ENCODE results near the gene PCDHA10. TPM values are rescaled to one million over a fixed set of nuclear protein-coding genes. Genes with fewer than 3 reads are reported as not detected.

Gene PCDHA10
- total and polyA plus RNA-seq, 8 donors = 0.14 to 1.7 (median 0.44) TPM

Other genes with a start within 250 kb of the PCDHA10 start
- 100 to 1,000 TPM in 1 of 2 donors, 10 to 100 TPM in 1; 76.8 to 252 TPM for gene CD14, start 222.7 kb upstream of the PCDHA10 start, total RNA-seq
- 10 to 100 TPM; 11.1 to 21.1 (median 18.8) TPM for gene CD14, start 222.7 kb upstream of the PCDHA10 start, polyA plus RNA-seq (ENCODE audit: insufficient read length in 6 of 6)
- 10 to 100 TPM in 1 of 2 donors, 1 to 10 TPM in 1; 7.6 to 12.8 TPM for gene TMCO6, start 216.4 kb upstream of the PCDHA10 start, total RNA-seq
- 10 to 100 TPM; 18.7 to 23.1 (median 19.7) TPM for gene TMCO6, start 216.4 kb upstream of the PCDHA10 start, polyA plus RNA-seq (ENCODE audit: insufficient read length in 6 of 6)
- 10 to 100 TPM; 50.2 to 62.8 TPM for gene NDUFA2, start 208.3 kb upstream of the PCDHA10 start, total RNA-seq
- gene NDUFA2, start 208.3 kb upstream of the PCDHA10 start, polyA plus RNA-seq (ENCODE audit: insufficient read length in 6 of 6) = 10 to 100 TPM; 56.3 to 68.2 (median 64.1) TPM
- gene IK, start 208.1 kb upstream of the PCDHA10 start, total RNA-seq = 10 to 100 TPM; 53.9 to 58.5 TPM
- gene IK, start 208.1 kb upstream of the PCDHA10 start, polyA plus RNA-seq (ENCODE audit: insufficient read length in 6 of 6) = 100 to 1,000 TPM; 131 to 178 (median 164) TPM
- gene WDR55, start 191.0 kb upstream of the PCDHA10 start, total RNA-seq = 10 to 100 TPM; 21.0 to 26.5 TPM
- 10 to 100 TPM; 17.8 to 24.0 (median 20.7) TPM for gene WDR55, start 191.0 kb upstream of the PCDHA10 start, polyA plus RNA-seq (ENCODE audit: insufficient read length in 6 of 6)
- under 1 TPM; 0.41 to 0.71 TPM for gene DND1, start 182.3 kb upstream of the PCDHA10 start, total RNA-seq
- gene DND1, start 182.3 kb upstream of the PCDHA10 start, polyA plus RNA-seq (ENCODE audit: insufficient read length in 6 of 6) = 1 to 10 TPM in 2 of 6 donors, under 1 TPM in 2, not detected in 2; 0.36 to 1.3 (median 0.80) TPM
- 10 to 100 TPM; 36.2 to 50.4 TPM for gene HARS1, start 164.5 kb upstream of the PCDHA10 start, total RNA-seq
- 10 to 100 TPM; 70.5 to 82.8 (median 74.3) TPM for gene HARS1, start 164.5 kb upstream of the PCDHA10 start, polyA plus RNA-seq (ENCODE audit: insufficient read length in 6 of 6)
- gene HARS2, start 164.4 kb upstream of the PCDHA10 start, total RNA-seq = 10 to 100 TPM; 23.4 to 25.2 TPM
- gene HARS2, start 164.4 kb upstream of the PCDHA10 start, polyA plus RNA-seq (ENCODE audit: insufficient read length in 6 of 6) = 10 to 100 TPM; 46.4 to 57.4 (median 51.2) TPM
- gene ZMAT2, start 155.4 kb upstream of the PCDHA10 start, total RNA-seq = 10 to 100 TPM; 40.6 to 43.8 TPM
- gene ZMAT2, start 155.4 kb upstream of the PCDHA10 start, polyA plus RNA-seq (ENCODE audit: insufficient read length in 6 of 6) = 100 to 1,000 TPM in 5 of 6 donors, 10 to 100 TPM in 1; 97.8 to 133 (median 118) TPM
- not detected for gene PCDHA1, start 69.8 kb upstream of the PCDHA10 start, total RNA-seq
- under 1 TPM in 4 of 6 donors, not detected in 2; 0.06 to 0.14 (median 0.11) TPM for gene PCDHA1, start 69.8 kb upstream of the PCDHA10 start, polyA plus RNA-seq (ENCODE audit: insufficient read length in 6 of 6)
- under 1 TPM; 0.18 to 0.52 TPM for gene PCDHA2, start 61.0 kb upstream of the PCDHA10 start, total RNA-seq
- gene PCDHA2, start 61.0 kb upstream of the PCDHA10 start, polyA plus RNA-seq (ENCODE audit: insufficient read length in 6 of 6) = under 1 TPM; 0.15 to 0.46 (median 0.35) TPM
- gene PCDHA3, start 54.8 kb upstream of the PCDHA10 start, total RNA-seq = under 1 TPM; 0.50 to 0.73 TPM
- gene PCDHA3, start 54.8 kb upstream of the PCDHA10 start, polyA plus RNA-seq (ENCODE audit: insufficient read length in 6 of 6) = under 1 TPM; 0.21 to 0.46 (median 0.40) TPM
- gene PCDHA4, start 48.8 kb upstream of the PCDHA10 start, total RNA-seq = under 1 TPM; 0.65 to 0.79 TPM
- gene PCDHA4, start 48.8 kb upstream of the PCDHA10 start, polyA plus RNA-seq (ENCODE audit: insufficient read length in 6 of 6) = under 1 TPM; 0.20 to 0.70 (median 0.46) TPM
- gene PCDHA5, start 34.3 kb upstream of the PCDHA10 start, total RNA-seq = under 1 TPM; 0.37 to 0.64 TPM
- gene PCDHA5, start 34.3 kb upstream of the PCDHA10 start, polyA plus RNA-seq (ENCODE audit: insufficient read length in 6 of 6) = under 1 TPM; 0.06 to 0.17 (median 0.08) TPM
- gene PCDHA6, start 27.9 kb upstream of the PCDHA10 start, total RNA-seq = 1 to 10 TPM in 1 of 2 donors, under 1 TPM in 1; 0.76 to 1.8 TPM
- under 1 TPM; 0.34 to 0.90 (median 0.46) TPM for gene PCDHA6, start 27.9 kb upstream of the PCDHA10 start, polyA plus RNA-seq (ENCODE audit: insufficient read length in 6 of 6)
- gene PCDHA7, start 21.6 kb upstream of the PCDHA10 start, total RNA-seq = under 1 TPM; 0.52 to 0.87 TPM
- gene PCDHA7, start 21.6 kb upstream of the PCDHA10 start, polyA plus RNA-seq (ENCODE audit: insufficient read length in 6 of 6) = under 1 TPM; 0.10 to 0.66 (median 0.49) TPM
- under 1 TPM in 1 of 2 donors, not detected in 1; 0.21 TPM for gene PCDHA8, start 14.7 kb upstream of the PCDHA10 start, total RNA-seq
- gene PCDHA8, start 14.7 kb upstream of the PCDHA10 start, polyA plus RNA-seq (ENCODE audit: insufficient read length in 6 of 6) = under 1 TPM; 0.05 to 0.16 (median 0.12) TPM
- under 1 TPM in 1 of 2 donors, not detected in 1; 0.20 TPM for gene PCDHA9, start 7.5 kb upstream of the PCDHA10 start, total RNA-seq
- under 1 TPM; 0.03 to 0.11 (median 0.06) TPM for gene PCDHA9, start 7.5 kb upstream of the PCDHA10 start, polyA plus RNA-seq (ENCODE audit: insufficient read length in 6 of 6)
- gene PCDHA11, start 13.1 kb downstream of the PCDHA10 start, total RNA-seq = 1 to 10 TPM; 1.4 to 1.5 TPM
- gene PCDHA11, start 13.1 kb downstream of the PCDHA10 start, polyA plus RNA-seq (ENCODE audit: insufficient read length in 6 of 6) = under 1 TPM; 0.15 to 0.53 (median 0.27) TPM
- gene PCDHA12, start 19.4 kb downstream of the PCDHA10 start, total RNA-seq = 1 to 10 TPM; 3.6 to 7.4 TPM
- gene PCDHA12, start 19.4 kb downstream of the PCDHA10 start, polyA plus RNA-seq (ENCODE audit: insufficient read length in 6 of 6) = under 1 TPM in 5 of 6 donors, not detected in 1; 0.03 to 0.09 (median 0.06) TPM
- gene PCDHA13, start 26.2 kb downstream of the PCDHA10 start, total RNA-seq = 1 to 10 TPM; 1.5 to 1.7 TPM
- under 1 TPM; 0.09 to 0.38 (median 0.26) TPM for gene PCDHA13, start 26.2 kb downstream of the PCDHA10 start, polyA plus RNA-seq (ENCODE audit: insufficient read length in 6 of 6)
- 1 to 10 TPM; 6.7 to 8.3 TPM for gene PCDHAC1, start 70.4 kb downstream of the PCDHA10 start, total RNA-seq
- under 1 TPM; 0.26 to 0.53 (median 0.32) TPM for gene PCDHAC1, start 70.4 kb downstream of the PCDHA10 start, polyA plus RNA-seq (ENCODE audit: insufficient read length in 6 of 6)
- 10 to 100 TPM in 1 of 2 donors, 1 to 10 TPM in 1; 9.9 to 12.6 TPM for gene PCDHAC2, start 110.6 kb downstream of the PCDHA10 start, total RNA-seq
- 1 to 10 TPM; 2.8 to 4.5 (median 3.1) TPM for gene PCDHAC2, start 110.6 kb downstream of the PCDHA10 start, polyA plus RNA-seq (ENCODE audit: insufficient read length in 6 of 6)
- gene PCDHB1, start 195.5 kb downstream of the PCDHA10 start, total RNA-seq = under 1 TPM; 0.06 to 0.10 TPM
- under 1 TPM; 0.06 to 0.14 (median 0.11) TPM for gene PCDHB1, start 195.5 kb downstream of the PCDHA10 start, polyA plus RNA-seq (ENCODE audit: insufficient read length in 6 of 6)
- gene PCDHB2, start 238.7 kb downstream of the PCDHA10 start, total RNA-seq = 1 to 10 TPM; 3.6 to 6.6 TPM
- gene PCDHB2, start 238.7 kb downstream of the PCDHA10 start, polyA plus RNA-seq (ENCODE audit: insufficient read length in 6 of 6) = 10 to 100 TPM in 1 of 6 donors, 1 to 10 TPM in 5; 5.9 to 12.5 (median 8.9) TPM
- 1 to 10 TPM; 2.0 to 3.9 TPM for gene PCDHB3, start 244.6 kb downstream of the PCDHA10 start, total RNA-seq
- 1 to 10 TPM; 2.2 to 4.1 (median 3.2) TPM for gene PCDHB3, start 244.6 kb downstream of the PCDHA10 start, polyA plus RNA-seq (ENCODE audit: insufficient read length in 6 of 6)